ENCODE results near the gene PTRHD1. TPM values are rescaled to one million over a fixed set of nuclear protein-coding genes. Genes with fewer than 3 reads are reported as not detected.

PTRHD1 gene
- 28.8 TPM for polyA plus RNA-seq (2013, experiment 1 of 2; ENCODE audit: insufficient read length)
- polyA plus RNA-seq (2013, experiment 2 of 2; ENCODE audit: insufficient read length), result 27.3 TPM

GRCh38 chr2:24792874-24793760 is at the start of gene PTRHD1, which contains the start of gene CENPO:
Gene PTRHD1, minus strand, starts transcription at chr2:24793391. Its CDS starts 14 bp downstream, at chr2:24793377.
Gene CENPO, plus strand, starts transcription at chr2:24793425. Its CDS starts 495 bp downstream, at chr2:24793920.
- DNase-seq, result peak; percentile 97

- DNase-seq, result no peak
Measured at GRCh38 chr2:24842081-24843050, 49.2 kb upstream of the PTRHD1 start.

GRCh38 chr2:24840962-24841945 is 48.1 kb upstream of the PTRHD1 start:
- no peak for DNase-seq

- no peak for DNase-seq
Measured at GRCh38 chr2:24840164-24840869, 47.1 kb upstream of the PTRHD1 start.

GRCh38 chr2:24839729-24840128 is 46.5 kb upstream of the PTRHD1 start:
- no peak for DNase-seq

- no peak for DNase-seq
Measured at GRCh38 chr2:24838541-24838940, 45.4 kb upstream of the PTRHD1 start.

- DNase-seq, result no peak
Measured at GRCh38 chr2:24837996-24838513, 44.9 kb upstream of the PTRHD1 start.

GRCh38 chr2:24836706-24837105 is 43.5 kb upstream of the PTRHD1 start:
- DNase-seq, result no peak

- DNase-seq, result no peak
Measured at GRCh38 chr2:24836206-24836605, 43.0 kb upstream of the PTRHD1 start.

GRCh38 chr2:24835411-24835810 is 42.2 kb upstream of the PTRHD1 start:
- peak; percentile 39 for DNase-seq

GRCh38 chr2:24834733-24835395 is 41.7 kb upstream of the PTRHD1 start:
- DNase-seq, result no peak

GRCh38 chr2:24833821-24834732 is 40.9 kb upstream of the PTRHD1 start:
- DNase-seq, result no peak

- DNase-seq, result no peak
Measured at GRCh38 chr2:24832931-24833701, 39.9 kb upstream of the PTRHD1 start.

- DNase-seq, result no peak
Measured at GRCh38 chr2:24832521-24832920, 39.3 kb upstream of the PTRHD1 start.

- no peak for DNase-seq
Measured at GRCh38 chr2:24832073-24832461, 38.9 kb upstream of the PTRHD1 start.

GRCh38 chr2:24831221-24832072 is 38.3 kb upstream of the PTRHD1 start:
- DNase-seq, result no peak

- no peak for DNase-seq
Measured at GRCh38 chr2:24830786-24831185, 37.6 kb upstream of the PTRHD1 start.
